Common myeloid progenitor, CD34-positive (primary cell): ENCODE results near the gene ARHGAP9.
A peak's percentile ranks its signal among the peaks of the same experiment; 100 is the strongest.

Experiments used
- CTCF ChIA-PET: fragments of 350-600 bp; sonication (Branson Sonifier 250); formaldehyde crosslinking; loops from one replicate; lab custom pipeline; 2021; ENCODE audit warnings: antibody characterized with exemption; lab: Charles Lee
- POLR2A ChIA-PET: fragments of 350-600 bp; sonication (Branson Sonifier 250); formaldehyde crosslinking; loops from one replicate; lab custom pipeline; 2021; ENCODE audit warnings: antibody characterized with exemption; lab: Charles Lee
- DNase-seq, 3 donors: peaks; one replicate each; pipeline versions ENCODE4 v3.0.0 to v3.0.0-alpha.2; 2013
- H3K27ac ChIP-seq, 2 experiments: 1 replicate in 1 of 2; 2 replicates in 1 of 2; pipeline ENCODE4 v1.7.0; 2013; ENCODE audit warnings: inconsistent platforms in 2 of 2, low read length in 2 of 2, mild to moderate bottlenecking in 2 of 2, low read depth in 1 of 2, moderate library complexity in 1 of 2; ENCODE audit not compliant: severe bottlenecking in 2 of 2, insufficient read depth in 1 of 2, poor library complexity in 1 of 2
- H3K27me3 ChIP-seq, 5 experiments: replicated peaks in 2 of 5; 1 replicate in 3 of 5; 2 replicates in 2 of 5; pipeline versions ENCODE4 v1.6.1 to v1.7.0; 2013; ENCODE audit warnings: low read length in 4 of 5, mild to moderate bottlenecking in 2 of 5, moderate library complexity in 2 of 5, inconsistent platforms in 1 of 5; ENCODE audit not compliant: insufficient read depth in 5 of 5, control insufficient read depth in 4 of 5
- H3K36me3 ChIP-seq, 4 experiments: 1 replicate in 2 of 4; 2 replicates in 2 of 4; pipeline versions ENCODE4 v1.6.1 to v1.7.0; 2013; ENCODE audit warnings: low read length in 3 of 4, control low read depth in 1 of 4, mild to moderate bottlenecking in 1 of 4; ENCODE audit not compliant: control insufficient read depth in 4 of 4, insufficient read depth in 4 of 4
- H3K4me1 ChIP-seq, 4 experiments: 1 replicate in 3 of 4; 2 replicates in 1 of 4; pipeline versions ENCODE4 v1.6.1 to v1.7.1; 2013; ENCODE audit warnings: low read length in 3 of 4, mild to moderate bottlenecking in 3 of 4, control low read depth in 1 of 4, inconsistent platforms in 1 of 4, moderate library complexity in 1 of 4; ENCODE audit not compliant: control insufficient read depth in 4 of 4, insufficient read depth in 4 of 4; ENCODE audit errors: control extremely low read depth in 1 of 4
- H3K4me3 ChIP-seq, 7 experiments: 1 replicate in 4 of 7; 2 replicates in 3 of 7; pipeline versions ENCODE4 v1.5.1 to v1.7.0; 2013; ENCODE audit warnings: mild to moderate bottlenecking in 7 of 7, low read length in 6 of 7, moderate library complexity in 6 of 7, inconsistent platforms in 2 of 7, low read depth in 2 of 7, control low read depth in 1 of 7; ENCODE audit not compliant: insufficient read depth in 4 of 7, control insufficient read depth in 1 of 7; ENCODE audit errors: extremely low read depth in 1 of 7
- H3K9me3 ChIP-seq, 5 experiments: 1 replicate in 4 of 5; 2 replicates in 1 of 5; pipeline versions ENCODE4 v1.6.1 to v1.7.1; 2013; ENCODE audit warnings: low read length in 4 of 5, mild to moderate bottlenecking in 2 of 5, inconsistent platforms in 1 of 5, low read depth in 1 of 5, moderate library complexity in 1 of 5; ENCODE audit not compliant: control insufficient read depth in 4 of 5, insufficient read depth in 2 of 5; ENCODE audit errors: control extremely low read depth in 1 of 5
- WGBS: methylation state at CpG from one replicate; pipeline ENCODE4 v1.1.5; 2013; ENCODE audit not compliant: insufficient coverage; 5-methylcytosine and 5-hydroxymethylcytosine counted together

ARHGAP9 gene

GRCh38 chr12:57477710-57478681, 1.7 kb downstream of the ARHGAP9 start:
- H3K4me3 ChIP-seq = peak overlapping the region; percentile 52 to 92 (median 76)

GRCh38 chr12:57476993-57477709, 2.5 kb downstream of the ARHGAP9 start:
- H3K27me3 ChIP-seq = no peaks in the 10 kb centered on the region
- WGBS = 0% methylated on average over 13 of the region's 15 CpGs
- peaks cover 13 to 32% (median 27%) of the 10 kb centered on the region in 4 experiments for H3K36me3 ChIP-seq
- peaks cover 27 to 73% (median 66%) of the 10 kb centered on the region in 4 experiments for H3K4me1 ChIP-seq
- peak overlapping the region; percentile 96 for H3K27ac ChIP-seq
- POLR2A ChIA-PET = interaction anchor here (1.3 to 2.7 kb wide), 4 partner anchors 11 to 42 kb away, joined by 3 to 8 read pairs (median 6); partner anchors contain the start of gene MARS1
- peak overlapping the region; percentile 52 to 92 (median 76) for H3K4me3 ChIP-seq
- peak in 1 of 3 donors; percentile 18 for DNase-seq
- no peaks in the 10 kb centered on the region for H3K9me3 ChIP-seq
- CTCF ChIA-PET = interaction anchor here (0.6 to 16.7 kb wide), 11 partner anchors 9 to 194 kb away, joined by 3 to 184 read pairs (median 5); partner anchors contain the start of genes DDIT3, GLI1 and MARS1

More at GRCh38 chr12:57477710-57478681, 1.7 kb downstream of the ARHGAP9 start:
- Histone ChIP-seq H3K27me3 (no peaks in the 10 kb centered on the region), H3K36me3 (peaks cover 5 to 24% (median 20%) of the 10 kb centered on the region in 4 experiments), H3K27ac (peak overlapping the region; percentile 96), H3K9me3 (no peaks in the 10 kb centered on the region), H3K4me1 (peaks cover 27 to 73% (median 66%) of the 10 kb centered on the region in 4 experiments)
- POLR2A ChIA-PET = interaction anchor here (1.3 to 2.7 kb wide), 4 partner anchors 10 to 41 kb away, joined by 3 to 8 read pairs (median 6); partner anchors contain the start of genes GLI1 and MARS1
- WGBS = 54% methylated on average over 7 of the region's 12 CpGs
- CTCF ChIA-PET = interaction anchor here (1.4 to 16.7 kb wide), 7 partner anchors 9 to 52 kb away, joined by 4 to 184 read pairs (median 13); partner anchors contain the start of genes GLI1 and MARS1
- peak in 2 of 3 donors; percentile 42 to 46 for DNase-seq

- H3K9me3 ChIP-seq = no peaks in the 10 kb centered on the region
- H3K36me3 ChIP-seq = peaks cover 19 to 40% (median 32%) of the 10 kb centered on the region in 4 experiments
- peaks cover 24 to 66% (median 61%) of the 10 kb centered on the region in 4 experiments for H3K4me1 ChIP-seq
- peak in 2 of 3 donors; percentile 80 to 83 for DNase-seq
- H3K27me3 ChIP-seq = no peaks in the 10 kb centered on the region
- peak overlapping the region; percentile 96 for H3K27ac ChIP-seq
- ChIA-PET POLR2A (interaction anchor here (0.6 to 2.7 kb wide), 4 partner anchors 10 to 43 kb away, joined by 3 to 8 read pairs (median 6); partner anchors contain the start of gene MARS1), CTCF (interaction anchor here (0.6 to 16.7 kb wide), 11 partner anchors 8 to 194 kb away, joined by 3 to 184 read pairs (median 5); partner anchors contain the start of genes DDIT3, GLI1 and MARS1)
- H3K4me3 ChIP-seq = peak overlapping the region; percentile 52 to 92 (median 76)
- WGBS = 0% methylated on average over 20 of the region's 29 CpGs
Observed at GRCh38 chr12:57476162-57476992, 3.3 kb downstream of the ARHGAP9 start.

DNA sequence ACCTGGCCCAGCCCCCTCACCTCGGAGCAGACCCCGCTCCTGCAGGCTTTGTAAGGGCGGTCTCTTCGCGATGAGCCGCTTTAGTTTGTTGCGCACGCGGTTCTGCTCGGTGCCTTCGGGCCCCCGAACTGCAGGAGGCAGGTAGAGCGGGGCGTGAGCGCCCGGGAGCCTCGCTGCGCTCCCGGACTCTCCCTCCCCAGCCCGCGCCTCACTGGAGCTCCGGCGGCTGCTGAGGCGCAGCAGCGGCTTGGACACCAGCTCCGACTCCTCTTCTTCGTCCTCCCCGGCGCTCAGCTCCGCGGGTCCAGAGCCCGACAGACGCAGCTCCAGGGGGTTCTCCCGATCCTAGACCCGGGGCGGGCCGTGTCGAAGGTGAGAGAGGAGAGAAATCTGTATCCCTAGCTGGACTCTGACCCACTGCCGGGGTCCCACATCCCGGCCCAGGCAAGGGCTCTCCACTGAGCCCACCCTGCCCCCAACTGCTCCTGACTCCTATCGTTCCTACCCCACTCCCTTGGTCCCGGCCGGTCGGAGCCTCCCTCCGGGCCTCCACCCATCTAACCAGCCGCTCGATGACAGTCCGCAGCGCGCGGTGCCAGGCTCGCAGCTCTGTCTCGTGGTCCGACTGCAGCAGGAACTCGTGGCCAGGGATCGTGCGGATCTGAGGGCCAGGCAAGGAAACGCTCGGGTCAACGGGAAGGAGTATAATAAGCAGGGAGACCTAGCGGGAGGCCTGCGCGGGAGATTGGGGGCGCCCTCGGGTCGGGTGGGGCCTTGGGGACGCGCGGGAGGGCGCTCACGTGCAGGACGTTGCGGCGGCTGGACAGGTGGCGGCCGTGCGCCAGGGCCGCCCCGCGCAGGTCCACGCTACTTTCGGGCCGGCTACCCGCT, 4.2 kb downstream of the ARHGAP9 start:
- Histone ChIP-seq H3K36me3 (peaks cover 20 to 48% (median 40%) of the 10 kb centered on the region in 4 experiments), H3K9me3 (no peaks in the 10 kb centered on the region), H3K27me3 (no peaks in the 10 kb centered on the region), H3K4me3 (peak overlapping the region; percentile 52 to 92 (median 76)), H3K27ac (peak overlapping the region in 1 of 2 experiments; percentile 96), H3K4me1 (peaks cover 20 to 58% (median 53%) of the 10 kb centered on the region in 4 experiments)
- ChIA-PET POLR2A (interaction anchor here (0.8 to 2.7 kb wide), 3 partner anchors 8 to 13 kb away, joined by 3 to 8 read pairs (median 4); partner anchors contain the start of gene MARS1), CTCF (interaction anchor here (1.0 to 16.7 kb wide), 12 partner anchors 11 to 168 kb away, joined by 3 to 184 read pairs (median 5); partner anchors contain the start of genes DDIT3, GLI1 and MARS1)
- DNase-seq = no peak
- WGBS = 51% methylated on average over 73 of the region's 84 CpGs

DNA sequence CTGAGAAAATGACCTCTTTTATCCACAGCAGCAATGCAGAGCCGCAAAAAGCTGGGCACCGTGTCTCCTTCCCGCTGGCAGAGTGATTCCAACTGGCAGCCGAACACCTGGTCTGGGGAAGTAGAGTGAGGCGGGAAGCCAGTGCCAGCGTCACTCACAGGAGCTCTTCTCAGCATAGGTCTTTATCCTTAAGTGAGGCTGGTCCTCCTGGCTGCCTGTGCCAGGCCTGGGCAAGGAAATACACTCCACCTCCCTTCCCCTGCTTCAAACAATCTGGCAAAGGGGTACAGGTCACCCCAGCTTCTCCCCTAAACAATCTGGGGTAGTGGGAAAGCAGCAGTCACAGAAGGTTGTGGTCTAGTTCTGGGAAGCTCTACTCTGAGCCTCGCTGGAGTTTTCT, 4.8 kb downstream of the ARHGAP9 start:
- Histone ChIP-seq H3K9me3 (no peaks in the 10 kb centered on the region), H3K27me3 (no peaks in the 10 kb centered on the region), H3K36me3 (peaks cover 20 to 55% (median 45%) of the 10 kb centered on the region in 4 experiments), H3K4me1 (peaks cover 15 to 51% (median 47%) of the 10 kb centered on the region in 4 experiments), H3K27ac (no peak overlapping the region), H3K4me3 (peak overlapping the region in 1 of 7 experiments; percentile 76)
- WGBS = 98% methylated on average over 6 of the region's 7 CpGs
- ChIA-PET POLR2A (interaction anchor here (0.8 to 2.7 kb wide), 2 partner anchors 9 to 14 kb away, joined by 3 to 8 read pairs; partner anchors contain the start of gene MARS1), CTCF (interaction anchor here (1.1 to 16.7 kb wide), 10 partner anchors 11 to 110 kb away, joined by 3 to 184 read pairs (median 4); partner anchors contain the start of genes DDIT3 and GLI1)
- no peak for DNase-seq
